H1 (cell line): ENCODE results near the gene FRMD5. TPM values are rescaled to one million over a fixed set of nuclear protein-coding genes. Genes with fewer than 3 reads are reported as not detected.

Source experiments
- CTCF ChIA-PET: fragments of 300-600 bp; sonication (Branson Sonifier 250); formaldehyde crosslinking; loops from one replicate; lab custom pipeline; 2021; ENCODE audit not compliant: partially characterized antibody; lab: Charles Lee
- POLR2A ChIA-PET: fragments of 300-600 bp; sonication (Branson Sonifier 250); formaldehyde crosslinking; loops from one replicate; lab custom pipeline; 2021; ENCODE audit warnings: inconsistent platforms; ENCODE audit not compliant: partially characterized antibody; lab: Charles Lee
- DNase-seq, 2 experiments: peaks; one replicate each; pipeline versions ENCODE4 v3.0.0 to v3.0.0-alpha.2; 2010 to 2022; ENCODE audit warnings: low spot score in 2 of 2, low read depth in 1 of 2, mixed read lengths in 1 of 2
- FAIRE-seq: peaks from 2 replicates; lab custom pipeline; 2011; peaks lifted over from hg19 to GRCh38; lab: Jason Lieb, UNC
- H2AFZ ChIP-seq: 2 replicates; pipeline ENCODE4 v1.8.1; 2012; ENCODE audit warnings: low read length, inconsistent platforms
- H2AK5ac ChIP-seq: 2 replicates; pipeline ENCODE4 v1.6.1; 2013; ENCODE audit warnings: low read depth, low read length
- H2BK120ac ChIP-seq: replicated peaks from 2 replicates; pipeline ENCODE3; 2013; ENCODE audit warnings: low read depth, low read length, inconsistent platforms
- H2BK12ac ChIP-seq: 2 replicates; pipeline ENCODE4 v1.6.1; 2013; ENCODE audit warnings: low read depth, low read length
- H2BK15ac ChIP-seq: 2 replicates; pipeline ENCODE4 v1.6.1; 2013; ENCODE audit warnings: low read length
- H2BK20ac ChIP-seq: 2 replicates; pipeline ENCODE4 v1.6.1; 2013; ENCODE audit warnings: low read length
- H2BK5ac ChIP-seq: 2 replicates; pipeline ENCODE4 v1.6.1; 2013; ENCODE audit warnings: low read depth, low read length
- H3K14ac ChIP-seq: 2 replicates; pipeline ENCODE4 v1.6.1; 2013; ENCODE audit warnings: inconsistent platforms; ENCODE audit not compliant: insufficient read length
- H3K18ac ChIP-seq: 2 replicates; pipeline ENCODE4 v1.6.1; 2013; ENCODE audit warnings: low read length; ENCODE audit errors: extremely low read depth
- H3K23ac ChIP-seq: 2 replicates; pipeline ENCODE4 v1.6.1; 2013; ENCODE audit warnings: inconsistent platforms; ENCODE audit not compliant: insufficient read length
- H3K23me2 ChIP-seq: 2 replicates; pipeline ENCODE4 v1.6.1; 2013; ENCODE audit warnings: low read depth, low read length
- H3K27ac ChIP-seq: 2 replicates; pipeline ENCODE4 v1.6.1; 2011; ENCODE audit warnings: low read depth, low read length, inconsistent platforms
- H3K27me3 ChIP-seq, 4 experiments: replicated peaks in 1 of 4; 1 replicate in 1 of 4; 2 replicates in 3 of 4; pipeline versions ENCODE4 v1.6.1 to v1.8.1; 2011 to 2013; ENCODE audit warnings: low read length in 3 of 4, mild to moderate bottlenecking in 3 of 4, inconsistent platforms in 2 of 4, mixed read lengths in 2 of 4, moderate library complexity in 1 of 4; ENCODE audit not compliant: control insufficient read depth in 3 of 4, insufficient read depth in 3 of 4; ENCODE audit errors: extremely low read depth in 1 of 4
- H3K36me3 ChIP-seq, 4 experiments: 2 replicates each; pipeline versions ENCODE4 v1.6.1 to v1.8.1; 2011 to 2013; ENCODE audit warnings: mild to moderate bottlenecking in 4 of 4, low read length in 3 of 4, moderate library complexity in 2 of 4, control low read depth in 1 of 4, inconsistent platforms in 1 of 4; ENCODE audit not compliant: insufficient read depth in 4 of 4, control insufficient read depth in 2 of 4
- H3K4ac ChIP-seq: replicated peaks from 2 replicates; pipeline ENCODE3; 2013; ENCODE audit warnings: low read length, low read depth, mixed read lengths, inconsistent platforms; ENCODE audit not compliant: insufficient read length
- H3K4me1 ChIP-seq, 4 experiments: replicated peaks in 1 of 4; 1 replicate in 1 of 4; 2 replicates in 3 of 4; pipeline versions ENCODE4 v1.6.1 to v1.8.1; 2011 to 2013; ENCODE audit warnings: low read length in 3 of 4, inconsistent platforms in 2 of 4, mixed read lengths in 1 of 4; ENCODE audit not compliant: insufficient read depth in 4 of 4, control insufficient read depth in 3 of 4
- H3K4me2 ChIP-seq, 2 experiments: 2 replicates each; pipeline versions ENCODE4 v1.6.1 to v1.8.1; 2011 to 2013; ENCODE audit warnings: low read depth in 2 of 2, low read length in 2 of 2, control low read depth in 1 of 2, inconsistent platforms in 1 of 2, mild to moderate bottlenecking in 1 of 2; ENCODE audit not compliant: insufficient read depth in 1 of 2
- H3K4me3 ChIP-seq, 4 experiments: fragments of 200-600, 300-600 bp in 1 of 4; sonication (generic), shearing (Covaris generic), sonication (Bioruptor Twin) in 1 of 4; 2 replicates each; pipeline versions ENCODE4 v1.5.1 to v1.8.1; 2011 to 2016; ENCODE audit warnings: low read length in 4 of 4, low read depth in 3 of 4, control low read depth in 2 of 4, inconsistent platforms in 2 of 4, mild to moderate bottlenecking in 2 of 4, mixed read lengths in 1 of 4, moderate library complexity in 1 of 4; ENCODE audit not compliant: insufficient read depth in 2 of 4; ENCODE audit errors: extremely low read depth in 1 of 4
- H3K56ac ChIP-seq: replicated peaks from 2 replicates; pipeline ENCODE3; 2013; ENCODE audit warnings: low read depth, mild to moderate bottlenecking, mixed read lengths, low read length, inconsistent platforms; ENCODE audit not compliant: insufficient read length
- H3K79me1 ChIP-seq: 2 replicates; pipeline ENCODE4 v1.6.1; 2013; ENCODE audit warnings: low read depth, low read length, control low read depth
- H3K79me2 ChIP-seq, 2 experiments: 2 replicates each; pipeline versions ENCODE4 v1.6.1 to v1.8.1; 2012 to 2013; ENCODE audit warnings: low read length in 2 of 2, mild to moderate bottlenecking in 2 of 2, inconsistent platforms in 1 of 2; ENCODE audit not compliant: insufficient read depth in 2 of 2, control insufficient read depth in 1 of 2
- H3K9ac ChIP-seq, 4 experiments: replicated peaks in 1 of 4; 1 replicate in 1 of 4; 2 replicates in 3 of 4; pipeline versions ENCODE4 v1.6.1 to v1.8.1; 2011 to 2013; ENCODE audit warnings: low read depth in 3 of 4, low read length in 3 of 4, control low read depth in 2 of 4, mild to moderate bottlenecking in 2 of 4, moderate library complexity in 2 of 4, inconsistent platforms in 1 of 4; ENCODE audit errors: extremely low read depth in 1 of 4
- H3K9me3 ChIP-seq, 2 experiments: 2 replicates each; pipeline versions ENCODE4 v1.6.1 to v1.8.1; 2012 to 2013; ENCODE audit warnings: mild to moderate bottlenecking in 2 of 2, moderate library complexity in 2 of 2, control low read depth in 1 of 2, inconsistent platforms in 1 of 2, low read depth in 1 of 2, low read length in 1 of 2, mixed read lengths in 1 of 2; ENCODE audit not compliant: insufficient read depth in 2 of 2
- H4K20me1 ChIP-seq, 2 experiments: replicated peaks in 1 of 2; 2 replicates each; pipeline versions ENCODE3 to v1.8.1; 2011 to 2013; ENCODE audit warnings: inconsistent platforms in 2 of 2, low read length in 2 of 2, mild to moderate bottlenecking in 1 of 2; ENCODE audit not compliant: insufficient read depth in 2 of 2, control insufficient read depth in 1 of 2
- H4K5ac ChIP-seq: 2 replicates; pipeline ENCODE4 v1.6.1; 2013; ENCODE audit warnings: low read length, low read depth, mixed read lengths, inconsistent platforms; ENCODE audit not compliant: insufficient read length
- H4K8ac ChIP-seq: 2 replicates; pipeline ENCODE4 v1.8.0; 2013; ENCODE audit warnings: mild to moderate bottlenecking, moderate library complexity, low read length, inconsistent platforms; ENCODE audit not compliant: insufficient read depth; ENCODE audit errors: extremely low read depth
- H4K91ac ChIP-seq: replicated peaks from 2 replicates; pipeline ENCODE3; 2013; ENCODE audit warnings: low read length, mixed read lengths, inconsistent platforms; ENCODE audit not compliant: insufficient read length
- BACH1 ChIP-seq: IDR thresholded peaks from 2 replicates; pipeline ENCODE4 v1.6.1; 2012; ENCODE audit warnings: low read length, improper control_type of control experiment
- BRCA1 ChIP-seq: IDR thresholded peaks from 2 replicates; pipeline ENCODE4 v1.6.1; 2012; ENCODE audit warnings: low read depth, low read length, improper control_type of control experiment
- EGR1 ChIP-seq: IDR thresholded peaks from 2 replicates; pipeline ENCODE4 v1.6.1; 2011; ENCODE audit warnings: low read depth, low read length, borderline replicate concordance
- EZH2 ChIP-seq: fragments of 200-600 bp; sonication (generic); IDR thresholded peaks from 2 replicates; pipeline ENCODE4 v1.7.1; 2012; ENCODE audit warnings: low read depth, mild to moderate bottlenecking, moderate library complexity, low read length, inconsistent platforms; ENCODE audit not compliant: severe bottlenecking
- GABPA ChIP-seq: IDR thresholded peaks from 2 replicates; pipeline ENCODE4 v1.6.1; 2011; ENCODE audit warnings: mild to moderate bottlenecking, low read length, moderate library complexity, borderline replicate concordance; ENCODE audit not compliant: insufficient read depth
- KDM5A ChIP-seq: fragments of 200-600 bp; IDR thresholded peaks from 2 replicates; pipeline ENCODE4 v1.7.1; 2012; ENCODE audit warnings: mild to moderate bottlenecking, low read length, inconsistent platforms, mixed read lengths
- NANOG ChIP-seq: IDR thresholded peaks from 2 replicates; pipeline ENCODE4 v1.6.1; 2011; ENCODE audit warnings: low read length, low read depth, mild to moderate bottlenecking, inconsistent platforms; ENCODE audit not compliant: insufficient read depth, poor library complexity, severe bottlenecking
- PHF8 ChIP-seq: fragments of 200-600 bp; sonication (generic); conservative IDR thresholded peaks from 2 replicates; pipeline ENCODE4 v1.7.1; 2012; ENCODE audit warnings: low read depth, mild to moderate bottlenecking, inconsistent platforms, low read length, moderate library complexity
- SIN3A ChIP-seq, 2 experiments: IDR thresholded peaks in 1 of 2; conservative IDR thresholded peaks in 1 of 2; 2 replicates each; pipeline ENCODE4 v1.6.1; 2011 to 2012; ENCODE audit warnings: low read length in 2 of 2, improper control_type of control experiment in 1 of 2, low read depth in 1 of 2, mild to moderate bottlenecking in 1 of 2
- SIX5 ChIP-seq: IDR thresholded peaks from 2 replicates; pipeline ENCODE4 v1.6.1; 2011; ENCODE audit warnings: mild to moderate bottlenecking, low read depth, low read length
- TBP ChIP-seq: IDR thresholded peaks from 2 replicates; pipeline ENCODE4 v1.6.1; 2011; ENCODE audit warnings: low read depth, low read length, improper control_type of control experiment
- ZNF274 ChIP-seq: IDR thresholded peaks from 2 replicates; pipeline ENCODE4 v1.7.0; 2012; ENCODE audit warnings: low read length, borderline replicate concordance; ENCODE audit errors: extremely low read depth
- WGBS, 2 experiments: shearing (Covaris generic) in 1 of 2; methylation state at CpG; one replicate each; pipeline versions ENCODE4 v1.1.6 to v1.1.7; 2013 to 2015; ENCODE audit warnings: low lambda C conversion rate in 2 of 2, mixed read lengths in 2 of 2, inconsistent platforms in 1 of 2, low coverage in 1 of 2, missing lambda C conversion rate in 1 of 2; ENCODE audit not compliant: insufficient replicate concordance in 2 of 2, insufficient coverage in 1 of 2, insufficient read length in 1 of 2; ENCODE audit errors: extremely low coverage in 1 of 2, missing lambda C conversion rate in 1 of 2; 5-methylcytosine and 5-hydroxymethylcytosine counted together
- polyA plus RNA-seq, 7 experiments: library from polyadenylated mRNA; depleted of rRNA in 3 of 7; stranded (reverse) in 5 of 7; unstranded in 2 of 7; fragments of >200 nt in 5 of 7; fragments of 200-250 nt in 2 of 7; gene quantifications; 1 replicate in 5 of 7; 2 replicates in 1 of 7; 4 replicates in 1 of 7; pipeline versions ENCODE4 v1.2.1 to v1.2.3, GENCODE V29; 2011 to 2013; ENCODE audit warnings: missing spikeins in 2 of 7, mixed read lengths in 2 of 7
- total RNA-seq: library from RNA; stranded (reverse); fragmentation: NEBNext Ultra II Directional; extraction: Animal tissue kit (Norgen Biotek cat#: 25700); gene quantifications from 2 replicates; pipeline ENCODE4 v1.2.1, GENCODE V29; 2021
- TF ChIP-seq, protein P1 (sequence below): IDR thresholded peaks from 2 replicates; pipeline ENCODE4 v1.6.1; 2011; ENCODE audit warnings: low read depth, mild to moderate bottlenecking, low read length; ENCODE audit not compliant: insufficient read depth

Gene FRMD5
- total and polyA plus RNA-seq, 2 of the 8 experiments (the other 6 are each of a cell fraction or from before 2014, with no cell fraction given): 10.1 to 12.6 TPM

DNA sequence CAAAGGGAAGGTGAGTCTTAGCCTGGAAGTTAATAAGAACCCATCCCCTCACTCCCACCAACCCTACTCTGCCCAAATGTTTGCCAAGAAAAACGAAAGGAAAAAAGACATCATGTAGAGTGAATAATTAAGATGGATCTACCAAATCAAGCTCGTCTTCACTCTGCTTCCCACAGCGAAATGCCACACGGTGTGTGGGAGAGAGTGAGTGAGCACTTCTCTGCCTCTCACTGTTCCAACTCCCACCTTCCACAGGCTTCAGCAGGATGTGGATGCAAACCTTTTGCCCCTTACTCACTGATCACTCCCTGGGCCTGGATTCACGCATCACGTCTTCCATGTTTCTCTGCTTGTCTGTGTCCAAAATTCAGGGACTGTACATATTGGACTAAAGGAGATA is 282.9 kb downstream of the FRMD5 start:
- Histone ChIP-seq H3K9ac (no peak overlapping the region), H3K18ac (no peak overlapping the region), H3K27ac (no peak overlapping the region), H3K56ac (no peak overlapping the region), H2AK5ac (no peak overlapping the region), H3K79me2 (no peaks in the 10 kb centered on the region), H2BK120ac (no peak overlapping the region), H3K9me3 (no peaks in the 10 kb centered on the region), H4K20me1 (no peaks in the 10 kb centered on the region), H2BK12ac (no peak overlapping the region), H3K4ac (no peak overlapping the region), H3K79me1 (no peaks in the 10 kb centered on the region), H4K5ac (no peak overlapping the region), H2BK5ac (no peak overlapping the region; the same call in 1 of the 2 replicates), H4K91ac (no peak overlapping the region), H3K4me1 (peaks cover 0 to 3% (median 1%) of the 10 kb centered on the region in 4 experiments; a peak in 1 of 7 replicates), H4K8ac (no peak overlapping the region), H2AFZ (no peak overlapping the region), H3K23ac (no peak overlapping the region), H2BK20ac (no peak overlapping the region), H3K36me3 (no peaks in the 10 kb centered on the region; a peak in 1 of 8 replicates), H3K27me3 (no peaks in the 10 kb centered on the region), H3K4me2 (no peak overlapping the region), H3K14ac (no peak overlapping the region), H3K4me3 (no peak overlapping the region), H2BK15ac (no peak overlapping the region), H3K23me2 (no peaks in the 10 kb centered on the region)
- TF ChIP-seq KDM5A: no peak
- no peak for TF ChIP-seq TBP
- TF ChIP-seq PHF8: no peak
- no peak for TF ChIP-seq EGR1
- no peak for TF ChIP-seq SIX5
- TF ChIP-seq EZH2: no peak
- TF ChIP-seq, protein P1, sequence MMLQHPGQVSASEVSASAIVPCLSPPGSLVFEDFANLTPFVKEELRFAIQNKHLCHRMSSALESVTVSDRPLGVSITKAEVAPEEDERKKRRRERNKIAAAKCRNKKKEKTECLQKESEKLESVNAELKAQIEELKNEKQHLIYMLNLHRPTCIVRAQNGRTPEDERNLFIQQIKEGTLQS: no peak
- TF ChIP-seq NANOG: no peak
- TF ChIP-seq SIN3A (conservative IDR thresholded peaks at IDR 0.05 in 1 of 2, IDR thresholded peaks at IDR 0.05 in 1 of 2; ENCODE audit: low read depth in 1 of 2, low read length in 2 of 2): no peak
- no peak for TF ChIP-seq ZNF274
- TF ChIP-seq GABPA: no peak
- no peak for TF ChIP-seq BRCA1
- TF ChIP-seq BACH1: no peak
- POLR2A ChIA-PET: no interaction called here
- 98% methylated on average over 6 of the region's 6 CpGs; no CpG with 5 or more reads in 1 of the 2 experiments for WGBS, 2 experiments
- no peak for FAIRE-seq
- CTCF ChIA-PET: interaction anchor here (0.9 to 5.6 kb wide), 3 partner anchors 9 to 154 kb away, joined by 4 to 45 read pairs (median 11); no protein-coding TSS in a partner anchor
- no peak for DNase-seq
